H1 (cell line): Measurements from ENCODE around the gene RNF44. TPM values are rescaled to one million over a fixed set of nuclear protein-coding genes. Genes with fewer than 3 reads are reported as not detected.

Source experiments
- CTCF ChIA-PET: fragments of 300-600 bp; sonication (Branson Sonifier 250); formaldehyde crosslinking; loops from one replicate; lab custom pipeline; 2021; ENCODE audit not compliant: partially characterized antibody; lab: Charles Lee
- POLR2A ChIA-PET: fragments of 300-600 bp; sonication (Branson Sonifier 250); formaldehyde crosslinking; loops from one replicate; lab custom pipeline; 2021; ENCODE audit warnings: inconsistent platforms; ENCODE audit not compliant: partially characterized antibody; lab: Charles Lee
- DNase-seq, 2 experiments: peaks; one replicate each; pipeline versions ENCODE4 v3.0.0 to v3.0.0-alpha.2; 2010 to 2022; ENCODE audit warnings: low spot score in 2 of 2, low read depth in 1 of 2, mixed read lengths in 1 of 2
- FAIRE-seq: peaks from 2 replicates; lab custom pipeline; 2011; peaks lifted over from hg19 to GRCh38; lab: Jason Lieb, UNC
- H2AFZ ChIP-seq: 2 replicates; pipeline ENCODE4 v1.8.1; 2012; ENCODE audit warnings: low read length, inconsistent platforms
- H2AK5ac ChIP-seq: 2 replicates; pipeline ENCODE4 v1.6.1; 2013; ENCODE audit warnings: low read depth, low read length
- H2BK120ac ChIP-seq: replicated peaks from 2 replicates; pipeline ENCODE3; 2013; ENCODE audit warnings: low read depth, low read length, inconsistent platforms
- H2BK12ac ChIP-seq: 2 replicates; pipeline ENCODE4 v1.6.1; 2013; ENCODE audit warnings: low read depth, low read length
- H2BK15ac ChIP-seq: 2 replicates; pipeline ENCODE4 v1.6.1; 2013; ENCODE audit warnings: low read length
- H2BK20ac ChIP-seq: 2 replicates; pipeline ENCODE4 v1.6.1; 2013; ENCODE audit warnings: low read length
- H2BK5ac ChIP-seq: 2 replicates; pipeline ENCODE4 v1.6.1; 2013; ENCODE audit warnings: low read depth, low read length
- H3K14ac ChIP-seq: 2 replicates; pipeline ENCODE4 v1.6.1; 2013; ENCODE audit warnings: inconsistent platforms; ENCODE audit not compliant: insufficient read length
- H3K18ac ChIP-seq: 2 replicates; pipeline ENCODE4 v1.6.1; 2013; ENCODE audit warnings: low read length; ENCODE audit errors: extremely low read depth
- H3K23ac ChIP-seq: 2 replicates; pipeline ENCODE4 v1.6.1; 2013; ENCODE audit warnings: inconsistent platforms; ENCODE audit not compliant: insufficient read length
- H3K23me2 ChIP-seq: 2 replicates; pipeline ENCODE4 v1.6.1; 2013; ENCODE audit warnings: low read depth, low read length
- H3K27ac ChIP-seq: 2 replicates; pipeline ENCODE4 v1.6.1; 2011; ENCODE audit warnings: low read depth, low read length, inconsistent platforms
- H3K27me3 ChIP-seq, 4 experiments: replicated peaks in 1 of 4; 1 replicate in 1 of 4; 2 replicates in 3 of 4; pipeline versions ENCODE4 v1.6.1 to v1.8.1; 2011 to 2013; ENCODE audit warnings: low read length in 3 of 4, mild to moderate bottlenecking in 3 of 4, inconsistent platforms in 2 of 4, mixed read lengths in 2 of 4, moderate library complexity in 1 of 4; ENCODE audit not compliant: control insufficient read depth in 3 of 4, insufficient read depth in 3 of 4; ENCODE audit errors: extremely low read depth in 1 of 4
- H3K36me3 ChIP-seq, 4 experiments: 2 replicates each; pipeline versions ENCODE4 v1.6.1 to v1.8.1; 2011 to 2013; ENCODE audit warnings: mild to moderate bottlenecking in 4 of 4, low read length in 3 of 4, moderate library complexity in 2 of 4, control low read depth in 1 of 4, inconsistent platforms in 1 of 4; ENCODE audit not compliant: insufficient read depth in 4 of 4, control insufficient read depth in 2 of 4
- H3K4ac ChIP-seq: replicated peaks from 2 replicates; pipeline ENCODE3; 2013; ENCODE audit warnings: low read length, low read depth, mixed read lengths, inconsistent platforms; ENCODE audit not compliant: insufficient read length
- H3K4me1 ChIP-seq, 4 experiments: replicated peaks in 1 of 4; 1 replicate in 1 of 4; 2 replicates in 3 of 4; pipeline versions ENCODE4 v1.6.1 to v1.8.1; 2011 to 2013; ENCODE audit warnings: low read length in 3 of 4, inconsistent platforms in 2 of 4, mixed read lengths in 1 of 4; ENCODE audit not compliant: insufficient read depth in 4 of 4, control insufficient read depth in 3 of 4
- H3K4me2 ChIP-seq, 2 experiments: 2 replicates each; pipeline versions ENCODE4 v1.6.1 to v1.8.1; 2011 to 2013; ENCODE audit warnings: low read depth in 2 of 2, low read length in 2 of 2, control low read depth in 1 of 2, inconsistent platforms in 1 of 2, mild to moderate bottlenecking in 1 of 2; ENCODE audit not compliant: insufficient read depth in 1 of 2
- H3K4me3 ChIP-seq, 4 experiments: fragments of 200-600, 300-600 bp in 1 of 4; sonication (generic), shearing (Covaris generic), sonication (Bioruptor Twin) in 1 of 4; 2 replicates each; pipeline versions ENCODE4 v1.5.1 to v1.8.1; 2011 to 2016; ENCODE audit warnings: low read length in 4 of 4, low read depth in 3 of 4, control low read depth in 2 of 4, inconsistent platforms in 2 of 4, mild to moderate bottlenecking in 2 of 4, mixed read lengths in 1 of 4, moderate library complexity in 1 of 4; ENCODE audit not compliant: insufficient read depth in 2 of 4; ENCODE audit errors: extremely low read depth in 1 of 4
- H3K56ac ChIP-seq: replicated peaks from 2 replicates; pipeline ENCODE3; 2013; ENCODE audit warnings: low read depth, mild to moderate bottlenecking, mixed read lengths, low read length, inconsistent platforms; ENCODE audit not compliant: insufficient read length
- H3K79me1 ChIP-seq: 2 replicates; pipeline ENCODE4 v1.6.1; 2013; ENCODE audit warnings: low read depth, low read length, control low read depth
- H3K79me2 ChIP-seq, 2 experiments: 2 replicates each; pipeline versions ENCODE4 v1.6.1 to v1.8.1; 2012 to 2013; ENCODE audit warnings: low read length in 2 of 2, mild to moderate bottlenecking in 2 of 2, inconsistent platforms in 1 of 2; ENCODE audit not compliant: insufficient read depth in 2 of 2, control insufficient read depth in 1 of 2
- H3K9ac ChIP-seq, 4 experiments: replicated peaks in 1 of 4; 1 replicate in 1 of 4; 2 replicates in 3 of 4; pipeline versions ENCODE4 v1.6.1 to v1.8.1; 2011 to 2013; ENCODE audit warnings: low read depth in 3 of 4, low read length in 3 of 4, control low read depth in 2 of 4, mild to moderate bottlenecking in 2 of 4, moderate library complexity in 2 of 4, inconsistent platforms in 1 of 4; ENCODE audit errors: extremely low read depth in 1 of 4
- H3K9me3 ChIP-seq, 2 experiments: 2 replicates each; pipeline versions ENCODE4 v1.6.1 to v1.8.1; 2012 to 2013; ENCODE audit warnings: mild to moderate bottlenecking in 2 of 2, moderate library complexity in 2 of 2, control low read depth in 1 of 2, inconsistent platforms in 1 of 2, low read depth in 1 of 2, low read length in 1 of 2, mixed read lengths in 1 of 2; ENCODE audit not compliant: insufficient read depth in 2 of 2
- H4K20me1 ChIP-seq, 2 experiments: replicated peaks in 1 of 2; 2 replicates each; pipeline versions ENCODE3 to v1.8.1; 2011 to 2013; ENCODE audit warnings: inconsistent platforms in 2 of 2, low read length in 2 of 2, mild to moderate bottlenecking in 1 of 2; ENCODE audit not compliant: insufficient read depth in 2 of 2, control insufficient read depth in 1 of 2
- H4K5ac ChIP-seq: 2 replicates; pipeline ENCODE4 v1.6.1; 2013; ENCODE audit warnings: low read length, low read depth, mixed read lengths, inconsistent platforms; ENCODE audit not compliant: insufficient read length
- H4K8ac ChIP-seq: 2 replicates; pipeline ENCODE4 v1.8.0; 2013; ENCODE audit warnings: mild to moderate bottlenecking, moderate library complexity, low read length, inconsistent platforms; ENCODE audit not compliant: insufficient read depth; ENCODE audit errors: extremely low read depth
- H4K91ac ChIP-seq: replicated peaks from 2 replicates; pipeline ENCODE3; 2013; ENCODE audit warnings: low read length, mixed read lengths, inconsistent platforms; ENCODE audit not compliant: insufficient read length
- KDM1A ChIP-seq: fragments of 200-600, 300-600 bp; sonication (generic); IDR thresholded peaks from 2 replicates; pipeline ENCODE4 v1.7.1; 2016; ENCODE audit warnings: mild to moderate bottlenecking, low read length, borderline replicate concordance
- RBBP5 ChIP-seq: IDR thresholded peaks from 2 replicates; pipeline ENCODE4 v1.7.1; 2012; ENCODE audit warnings: low read depth, mild to moderate bottlenecking, inconsistent platforms, low read length, moderate library complexity, borderline replicate concordance
- TBP ChIP-seq: IDR thresholded peaks from 2 replicates; pipeline ENCODE4 v1.6.1; 2011; ENCODE audit warnings: low read depth, low read length, improper control_type of control experiment
- WGBS, 2 experiments: shearing (Covaris generic) in 1 of 2; methylation state at CpG; one replicate each; pipeline versions ENCODE4 v1.1.6 to v1.1.7; 2013 to 2015; ENCODE audit warnings: low lambda C conversion rate in 2 of 2, mixed read lengths in 2 of 2, inconsistent platforms in 1 of 2, low coverage in 1 of 2, missing lambda C conversion rate in 1 of 2; ENCODE audit not compliant: insufficient replicate concordance in 2 of 2, insufficient coverage in 1 of 2, insufficient read length in 1 of 2; ENCODE audit errors: extremely low coverage in 1 of 2, missing lambda C conversion rate in 1 of 2; 5-methylcytosine and 5-hydroxymethylcytosine counted together
- polyA plus RNA-seq, 7 experiments: library from polyadenylated mRNA; depleted of rRNA in 3 of 7; stranded (reverse) in 5 of 7; unstranded in 2 of 7; fragments of >200 nt in 5 of 7; fragments of 200-250 nt in 2 of 7; gene quantifications; 1 replicate in 5 of 7; 2 replicates in 1 of 7; 4 replicates in 1 of 7; pipeline versions ENCODE4 v1.2.1 to v1.2.3, GENCODE V29; 2011 to 2013; ENCODE audit warnings: missing spikeins in 2 of 7, mixed read lengths in 2 of 7
- total RNA-seq: library from RNA; stranded (reverse); fragmentation: NEBNext Ultra II Directional; extraction: Animal tissue kit (Norgen Biotek cat#: 25700); gene quantifications from 2 replicates; pipeline ENCODE4 v1.2.1, GENCODE V29; 2021

RNF44 gene
- total and polyA plus RNA-seq, 2 of the 8 experiments (the other 6 are each of a cell fraction or from before 2014, with no cell fraction given), result 54.7 to 164 TPM

DNA sequence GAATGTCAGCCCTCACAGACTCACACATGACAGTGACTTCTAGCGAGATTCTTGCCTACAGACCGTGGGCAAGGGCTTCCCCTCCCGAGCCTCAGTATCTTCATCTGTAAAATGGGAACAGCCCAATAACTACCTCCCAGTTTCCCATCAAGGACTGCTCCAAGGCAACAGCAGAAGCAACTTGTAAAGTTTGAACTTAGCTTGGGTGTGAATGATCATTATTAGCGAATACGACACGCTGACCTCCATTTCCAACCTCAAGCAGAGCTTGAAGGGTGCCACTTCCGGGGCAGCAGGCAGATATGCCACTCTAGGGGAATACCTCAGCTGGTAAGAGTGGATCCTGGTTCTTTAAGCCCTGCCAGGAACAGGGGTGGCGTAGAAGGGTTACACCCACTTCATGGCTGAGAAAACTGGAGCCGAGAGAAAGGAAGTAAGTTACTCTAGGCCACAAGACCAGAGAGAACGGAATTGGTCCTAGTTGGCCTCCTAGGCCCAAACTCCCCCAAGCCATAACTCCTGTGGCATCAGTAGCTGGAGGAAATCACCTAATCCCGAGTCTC lies 2.0 kb downstream of the RNF44 start:
- ChIA-PET CTCF (interaction anchor here (0.8 to 1.9 kb wide), 7 partner anchors 11 to 88 kb away, joined by 3 to 6 read pairs (median 4); no protein-coding TSS in a partner anchor), POLR2A (interaction anchor here (0.5 to 21.1 kb wide), 26 partner anchors 9 to 173 kb away, joined by 3 to 458 read pairs (median 6); partner anchors contain the start of genes CDHR2, FAF2, HIGD2A and NOP16)
- peaks cover 11% of the 10 kb centered on the region for H3K79me1 ChIP-seq

More for the DNA sequence above, 2.0 kb downstream of the RNF44 start:
- peaks cover 30 to 35% of the 10 kb centered on the region in 2 experiments for H4K20me1 ChIP-seq
- no peak overlapping the region for H2BK12ac ChIP-seq
- H3K9ac ChIP-seq, result peak overlapping the region; percentile 97 to 99 (median 98)
- TF ChIP-seq KDM1A, result peak; percentile 33; the same call in 1 of the 2 replicates
- no peak for TF ChIP-seq TBP
- TF ChIP-seq RBBP5, result 0 out of 2 replicates have a peak, but pooled peaks have one; percentile 4
- TF ChIP-seq, all 59 proteins: peak for 2
- Histone ChIP-seq H2AFZ (no peak overlapping the region), H4K5ac (peak overlapping the region; percentile 91), H3K36me3 (peaks cover 20 to 38% (median 23%) of the 10 kb centered on the region in 4 experiments), H4K91ac (peak overlapping the region; percentile 92), H3K4me3 (peak overlapping the region; percentile 83 to 98 (median 93)), H3K18ac (0 out of 2 replicates have a peak overlapping the region, but pooled peaks have one; percentile 26), H2BK5ac (peak overlapping the region; percentile 67), H3K14ac (peak overlapping the region; percentile 50), H3K56ac (peak overlapping the region; percentile 88), H3K9me3 (no peaks in the 10 kb centered on the region), H2BK15ac (no peak overlapping the region), H3K27me3 (no peaks in the 10 kb centered on the region), H2AK5ac (peak overlapping the region; percentile 65), H2BK120ac (peak overlapping the region; percentile 4), H3K4me1 (peaks cover 8 to 20% (median 18%) of the 10 kb centered on the region in 4 experiments), H4K8ac (peak overlapping the region; percentile 99; the same call in 1 of the 2 replicates), H3K4ac (peak overlapping the region; percentile 97), H3K4me2 (peak overlapping the region; percentile 85 to 98), H2BK20ac (no peak overlapping the region), H3K79me2 (peaks cover 36 to 56% of the 10 kb centered on the region in 2 experiments), H3K27ac (peak overlapping the region; percentile 98), H3K23me2 (peaks cover 12% of the 10 kb centered on the region), H3K23ac (no peak overlapping the region)
- no peak for DNase-seq
- FAIRE-seq, result no peak
- WGBS, 2 experiments, result 77% methylated on average over 11 of the region's 11 CpGs; no CpG with 5 or more reads in 1 of the 2 experiments
